Central memory CD4-positive, alpha-beta T cell (primary cell): Measurements from ENCODE around the gene FMOD.

Experiments
- DNase-seq: peaks from one replicate; pipeline ENCODE4 v3.0.0; 2022
- total RNA-seq, 3 experiments: gene quantifications; one replicate each; lab custom pipeline; 2026; lab: John Stamatoyannopoulos, UW

Gene FMOD
- 0 to 0.14 (median 0) reads per million in 3 experiments for total RNA-seq

DNA sequence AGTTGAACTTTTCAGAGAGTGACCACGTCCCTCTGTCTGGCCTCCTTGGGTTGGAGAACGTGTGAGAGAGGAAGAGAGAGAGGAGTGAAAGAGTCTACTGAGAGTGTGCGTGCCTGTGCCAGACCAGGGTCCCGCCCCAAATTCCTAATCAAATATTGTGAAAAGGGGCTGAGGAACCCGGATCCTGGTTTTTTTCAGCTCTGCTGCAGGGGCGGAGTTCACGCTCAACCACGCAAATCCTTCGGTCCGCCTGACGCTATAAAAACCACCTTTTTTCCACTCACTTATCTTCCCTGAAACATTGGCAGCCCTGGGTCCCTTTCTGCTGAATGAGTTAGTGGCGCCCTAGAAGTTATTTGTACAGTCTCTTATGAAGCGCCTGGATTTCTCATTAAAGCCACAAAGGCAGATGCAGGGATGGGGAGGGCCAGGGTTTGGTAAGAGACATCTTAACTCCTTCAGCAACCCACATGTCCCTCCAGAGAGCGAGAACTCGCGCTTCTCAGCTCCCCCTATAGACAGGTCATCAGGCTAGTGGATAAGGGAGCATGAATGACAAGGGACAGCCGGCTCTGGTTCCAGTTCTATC lies at the start of gene FMOD:
Gene FMOD (minus strand): TSS at position 86 of the 589 bp plus-strand sequence. CDS start 2,852 bp downstream, outside the sequence.
- no peak for DNase-seq

- DNase-seq, result no peak
These were observed 45.8 kb upstream of the FMOD start for GRCh38 chr1:203396595-203397194.

GRCh38 chr1:203395751-203396150 lies 44.8 kb upstream of the FMOD start:
- no peak for DNase-seq

DNA sequence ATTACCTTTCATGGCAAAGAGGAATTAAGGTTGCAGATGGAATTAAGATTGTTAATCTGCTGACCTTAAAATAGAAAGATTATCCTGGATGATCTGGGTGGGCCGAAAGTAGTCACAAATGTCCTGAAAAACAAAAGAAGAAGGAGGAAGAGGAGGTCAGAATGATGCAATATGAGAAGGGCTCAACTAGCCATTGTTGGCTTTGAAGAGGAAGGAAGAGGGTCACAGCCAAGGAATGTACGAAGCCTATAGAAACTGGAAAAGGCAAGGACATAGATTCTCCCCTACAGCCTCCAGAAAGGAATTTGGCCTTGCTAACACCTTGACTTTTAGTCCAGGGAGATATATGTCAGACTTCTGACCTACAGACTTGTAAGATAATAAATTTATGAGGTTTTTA lies 39.4 kb upstream of the FMOD start:
- DNase-seq, result no peak

GRCh38 chr1:203388683-203389082 lies 37.8 kb upstream of the FMOD start:
- DNase-seq, result no peak

- DNase-seq, result no peak
These were observed 31.1 kb upstream of the FMOD start for GRCh38 chr1:203382026-203382425.

GRCh38 chr1:203381151-203381751 lies 30.3 kb upstream of the FMOD start:
- no peak for DNase-seq

DNA sequence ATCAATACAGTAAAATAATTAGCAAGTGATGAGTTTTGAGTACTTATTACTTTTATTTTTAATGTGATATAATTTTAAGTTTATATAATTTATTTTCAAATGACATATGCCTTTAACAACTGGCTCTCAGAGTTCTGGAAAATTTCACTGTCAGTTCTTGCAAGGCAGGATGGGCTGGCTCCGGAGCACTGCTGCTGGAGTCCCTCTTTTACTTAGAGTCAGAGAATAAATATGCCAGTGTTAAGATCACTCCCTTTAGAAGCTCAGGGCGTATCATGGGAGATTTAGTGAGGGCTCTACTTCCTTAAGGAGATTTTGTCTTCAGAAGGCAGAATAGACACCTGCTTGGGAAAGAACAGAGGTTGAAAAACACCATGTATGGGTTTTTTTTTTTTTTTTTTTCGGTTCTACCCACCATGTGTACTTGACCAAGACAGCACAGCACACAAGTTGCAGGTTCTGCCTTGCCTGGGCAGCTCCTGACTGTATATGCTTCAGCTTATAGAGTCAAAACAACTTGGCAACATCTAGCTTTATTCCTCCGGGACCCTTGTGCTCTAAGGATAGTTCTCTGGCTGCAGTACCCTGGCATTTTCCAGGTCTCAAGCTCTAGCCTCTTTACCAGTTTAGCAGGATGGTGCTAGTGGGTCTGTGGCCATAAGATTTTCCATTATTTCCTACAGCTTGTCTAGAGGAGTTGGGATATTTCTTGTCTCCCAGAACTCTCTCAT lies 29.7 kb upstream of the FMOD start:
- no peak for DNase-seq

- no peak for DNase-seq
These were observed 28.9 kb upstream of the FMOD start for GRCh38 chr1:203379825-203380224.

GRCh38 chr1:203378556-203379245 lies 27.8 kb upstream of the FMOD start:
- DNase-seq, result no peak

- DNase-seq, result no peak
These were observed 23.1 kb upstream of the FMOD start for GRCh38 chr1:203373991-203374390.

DNA sequence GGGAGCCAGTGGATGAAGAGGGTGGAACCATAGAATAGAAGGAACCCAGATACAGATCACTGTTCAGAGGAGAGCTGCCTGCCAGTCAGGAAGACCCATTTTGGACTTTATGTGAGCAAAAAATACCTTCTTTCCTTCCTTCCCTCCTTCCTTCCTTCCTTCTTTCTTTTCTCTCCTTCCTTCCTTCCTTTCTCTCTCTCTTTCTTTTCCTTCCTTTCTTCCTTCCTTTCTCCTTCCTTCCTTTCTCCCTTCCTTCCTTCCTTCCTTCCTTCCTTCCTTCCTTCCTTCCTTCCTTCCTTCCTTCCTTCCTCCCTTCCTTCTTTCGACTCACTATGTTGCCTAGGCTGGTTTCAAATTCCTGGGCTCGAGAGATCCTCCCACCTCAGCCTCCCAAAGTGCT lies 22.1 kb upstream of the FMOD start:
- DNase-seq, result no peak

DNA sequence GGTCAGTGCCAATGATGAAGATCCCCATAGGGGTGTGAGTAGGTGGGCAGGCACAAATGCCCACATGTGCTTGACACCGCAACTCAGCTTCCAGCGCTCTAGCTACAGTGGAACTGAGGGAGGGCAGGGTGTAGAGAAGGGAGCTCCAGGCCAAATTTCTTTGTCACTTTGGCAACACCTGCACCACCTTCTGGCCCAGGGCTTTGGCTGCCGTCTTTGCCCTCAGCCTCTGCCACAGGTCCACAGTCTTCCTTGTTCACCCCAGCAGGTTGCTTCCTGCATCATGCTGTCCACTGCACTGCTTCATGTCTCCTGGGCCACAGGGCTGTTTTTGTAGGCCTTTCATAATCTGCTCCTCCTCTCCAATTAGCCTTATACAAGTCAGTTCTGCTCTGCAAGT lies 20.4 kb upstream of the FMOD start:
- no peak for DNase-seq

DNA sequence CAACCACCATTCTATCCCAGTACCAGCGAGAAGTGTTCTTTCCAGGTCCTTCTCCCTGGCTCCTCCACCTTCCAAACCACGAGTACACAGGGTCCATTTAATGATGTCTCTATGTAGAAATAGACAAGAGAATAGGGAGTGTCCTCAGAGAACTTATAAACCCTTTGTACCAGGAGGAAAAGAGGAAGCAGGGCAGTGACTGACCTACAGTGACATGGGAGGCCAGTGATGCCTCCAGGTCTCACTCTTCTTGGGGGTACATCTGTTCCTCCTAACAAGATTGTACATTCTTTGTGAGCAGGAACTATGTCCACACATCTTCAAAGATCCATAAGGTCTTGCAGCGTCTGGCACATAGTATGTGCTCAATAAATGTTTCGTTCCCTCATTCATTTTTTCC lies 18.7 kb upstream of the FMOD start:
- DNase-seq, result no peak

- no peak for DNase-seq
These were observed 17.9 kb upstream of the FMOD start for GRCh38 chr1:203368624-203369451.

- no peak for DNase-seq
These were observed 16.1 kb upstream of the FMOD start for GRCh38 chr1:203367057-203367456.

- DNase-seq, result no peak
These were observed 15.6 kb upstream of the FMOD start for GRCh38 chr1:203366476-203366875.

- no peak for DNase-seq
These were observed 13.9 kb upstream of the FMOD start for GRCh38 chr1:203364806-203365205.

DNA sequence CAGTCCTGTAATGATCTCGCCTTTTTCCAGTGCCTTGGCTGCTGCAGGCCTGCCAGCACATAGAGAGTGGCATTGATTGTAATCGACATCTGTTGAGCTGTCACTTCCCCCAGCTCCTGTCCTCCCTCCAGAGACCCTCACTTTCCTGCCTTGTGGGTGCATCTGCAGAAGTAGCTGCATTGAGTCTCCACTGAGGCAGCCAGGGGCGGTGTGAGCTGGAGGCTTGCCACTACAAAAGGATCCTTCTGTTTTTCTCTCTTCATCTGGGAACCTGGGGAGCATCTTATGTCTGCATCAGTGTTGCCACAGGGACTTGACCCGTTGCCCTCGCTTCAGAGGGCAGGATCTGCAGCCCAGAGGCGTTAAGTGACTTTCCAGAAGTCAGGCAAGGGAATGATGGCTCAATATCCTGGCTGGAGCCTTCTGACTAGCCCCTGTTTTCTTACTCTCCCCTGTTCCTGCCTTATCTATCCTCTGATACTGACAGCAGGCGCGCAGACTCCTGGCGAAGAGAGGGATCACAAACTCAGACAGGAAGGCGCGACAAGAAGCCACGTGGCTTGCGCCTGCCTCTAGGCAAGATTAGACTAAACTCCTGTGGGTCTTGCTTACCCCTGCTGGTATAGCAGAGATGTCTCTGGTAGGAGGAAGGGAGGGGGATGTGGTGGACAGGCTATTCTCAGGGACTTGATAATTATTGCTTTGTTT lies 13.3 kb upstream of the FMOD start:
- no peak for DNase-seq

GRCh38 chr1:203362720-203363025 lies 11.8 kb upstream of the FMOD start:
- DNase-seq, result no peak

DNA sequence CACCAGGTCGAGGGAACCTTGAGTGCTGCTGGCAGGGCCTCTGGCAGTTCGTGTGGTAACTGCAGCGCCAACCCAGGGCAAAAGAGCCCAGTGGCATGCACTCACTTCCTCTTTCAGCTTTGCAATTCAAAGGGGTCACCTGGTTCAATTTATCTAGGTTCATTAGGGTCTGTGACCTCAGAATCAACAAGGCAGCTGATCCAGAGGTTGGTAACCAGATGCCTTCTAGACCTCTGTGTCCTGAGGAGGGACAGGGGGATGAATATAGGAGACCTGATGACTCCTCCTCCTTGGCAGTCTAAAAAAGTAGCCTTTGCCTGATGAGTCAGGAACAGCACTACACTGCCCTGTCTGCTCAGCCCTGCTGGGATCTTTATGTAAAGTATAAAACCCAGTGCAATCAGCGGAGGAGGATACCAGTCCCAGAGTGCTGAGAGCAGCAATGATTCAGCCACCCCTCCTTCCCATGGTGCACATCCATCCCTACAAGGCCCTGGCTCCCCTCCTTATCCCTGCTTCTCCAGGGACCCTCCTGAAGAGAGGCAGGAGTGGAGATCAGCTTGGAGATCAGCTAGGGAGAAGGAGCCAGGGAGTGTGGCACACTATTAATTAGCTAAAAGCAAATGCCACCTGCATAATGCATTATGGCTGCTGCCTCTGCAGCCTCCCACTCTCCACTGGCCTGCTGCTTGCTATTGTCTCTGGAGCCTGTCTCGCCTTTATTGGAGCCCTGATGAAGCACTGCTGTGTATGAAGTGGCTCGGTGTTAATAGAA lies 11.2 kb upstream of the FMOD start:
- no peak for DNase-seq
